Neural cell (in vitro differentiated cells): ENCODE measurements around the gene LRRC61. TPM values are rescaled to one million over a fixed set of nuclear protein-coding genes. Genes with fewer than 3 reads are reported as not detected.

ENCODE experiments used
- H2AFZ ChIP-seq: fragments of 200-600, 300-800 bp; sonication (generic), shearing (Covaris generic); 2 replicates; pipeline ENCODE4 v1.6.0; 2014; ENCODE audit warnings: low read depth, mild to moderate bottlenecking, antibody characterized with exemption, low read length, moderate library complexity
- H3F3A ChIP-seq: fragments of 200-600 bp; shearing (Covaris generic); 2 replicates; pipeline ENCODE4 v1.6.1; 2016; ENCODE audit warnings: mild to moderate bottlenecking, moderate library complexity, mixed read lengths, antibody characterized with exemption, low read length; ENCODE audit not compliant: insufficient read depth, poor library complexity, severe bottlenecking
- H3K27ac ChIP-seq: fragments of 200-600, 300-800 bp; sonication (generic), shearing (Covaris generic); 2 replicates; pipeline ENCODE4 v1.5.1; 2014; ENCODE audit warnings: mild to moderate bottlenecking, low read length, moderate library complexity
- H3K27me3 ChIP-seq: fragments of 300-800, 200-600 bp; sonication (generic), shearing (Covaris generic); 2 replicates; pipeline ENCODE4 v1.6.0; 2014; ENCODE audit warnings: mild to moderate bottlenecking, low read depth, low read length, moderate library complexity; ENCODE audit not compliant: insufficient read depth
- H3K36me3 ChIP-seq: fragments of 300-800, 200-600 bp; sonication (generic), shearing (Covaris generic); 2 replicates; pipeline ENCODE4 v1.5.1; 2014; ENCODE audit warnings: mild to moderate bottlenecking, antibody characterized with exemption, low read length, moderate library complexity; ENCODE audit not compliant: insufficient read depth
- H3K4me2 ChIP-seq: fragments of 300-800, 200-600 bp; sonication (generic), shearing (Covaris generic); 2 replicates; pipeline ENCODE4 v1.6.0; 2014; ENCODE audit warnings: mild to moderate bottlenecking, low read length
- H3K4me3 ChIP-seq: fragments of 300-800, 200-600 bp; sonication (generic), shearing (Covaris generic); 2 replicates; pipeline ENCODE4 v1.5.1; 2014; ENCODE audit warnings: mild to moderate bottlenecking, low read length, moderate library complexity
- H3K79me2 ChIP-seq: fragments of 200-600 bp; shearing (Covaris generic); replicated peaks from 2 replicates; pipeline ENCODE4 v1.6.0; 2014; ENCODE audit warnings: mild to moderate bottlenecking, low read length, moderate library complexity; ENCODE audit not compliant: insufficient read depth
- H3K9ac ChIP-seq: fragments of 300-800, 200-600 bp; sonication (generic), shearing (Covaris generic); 2 replicates; pipeline ENCODE4 v1.6.1; 2016; ENCODE audit warnings: mild to moderate bottlenecking, low read length, mixed read lengths
- H3K9me2 ChIP-seq: fragments of 200-600 bp; shearing (Covaris generic); 2 replicates; pipeline ENCODE4 v1.6.1; 2016; ENCODE audit warnings: mild to moderate bottlenecking, low read length, mixed read lengths; ENCODE audit not compliant: insufficient read depth
- H3K9me3 ChIP-seq: fragments of 200-600, 300-800 bp; sonication (generic), shearing (Covaris generic); 2 replicates; pipeline ENCODE4 v1.6.1; 2016; ENCODE audit warnings: mild to moderate bottlenecking, mixed run types, low read length, moderate library complexity, mixed read lengths
- H4K20me1 ChIP-seq: fragments of 200-600 bp; shearing (Covaris generic); 2 replicates; pipeline ENCODE4 v1.6.1; 2016; ENCODE audit warnings: mild to moderate bottlenecking, mixed run types; ENCODE audit not compliant: insufficient read depth
- CTCF ChIP-seq: fragments of 450-650 bp; IDR thresholded peaks from 2 replicates; pipeline ENCODE4 v1.5.1; 2014; ENCODE audit warnings: antibody characterized with exemption, mild to moderate bottlenecking, moderate library complexity; ENCODE audit not compliant: poor library complexity, severe bottlenecking
- EP300 ChIP-seq: fragments of 450-650 bp; conservative IDR thresholded peaks from 2 replicates; pipeline ENCODE4 v1.6.1; 2014; ENCODE audit warnings: antibody characterized with exemption, mild to moderate bottlenecking, moderate library complexity; ENCODE audit not compliant: poor library complexity, severe bottlenecking
- EZH2 ChIP-seq: fragments of 200-600, 300-800 bp; shearing (Covaris generic), sonication (generic); IDR thresholded peaks from 2 replicates; pipeline ENCODE4 v1.6.1; 2014; ENCODE audit warnings: antibody characterized with exemption, low read length, borderline replicate concordance, mild to moderate bottlenecking; ENCODE audit not compliant: insufficient read depth, poor library complexity, severe bottlenecking
- MXI1 ChIP-seq: fragments of 450-650 bp; conservative IDR thresholded peaks from 2 replicates; pipeline ENCODE4 v1.6.1; 2014; ENCODE audit warnings: antibody characterized with exemption, mild to moderate bottlenecking; ENCODE audit not compliant: poor library complexity, severe bottlenecking
- POLR2AphosphoS5 ChIP-seq: IDR thresholded peaks from 2 replicates; pipeline ENCODE4 v1.6.1; 2012
- RAD21 ChIP-seq: fragments of 450-650 bp; conservative IDR thresholded peaks from 2 replicates; pipeline ENCODE4 v1.6.1; 2014; ENCODE audit warnings: antibody characterized with exemption, mild to moderate bottlenecking, moderate library complexity
- REST ChIP-seq: IDR thresholded peaks from 2 replicates; pipeline ENCODE4 v1.6.1; 2012; ENCODE audit warnings: borderline replicate concordance
- SMC3 ChIP-seq: fragments of 450-650 bp; conservative IDR thresholded peaks from 2 replicates; pipeline ENCODE4 v1.6.1; 2014; ENCODE audit warnings: antibody characterized with exemption, mild to moderate bottlenecking, moderate library complexity; ENCODE audit not compliant: poor library complexity
- TAF1 ChIP-seq: IDR thresholded peaks from 2 replicates; pipeline ENCODE4 v1.6.1; 2012; ENCODE audit warnings: low read depth
- polyA plus RNA-seq: library from polyadenylated mRNA; depleted of rRNA; stranded (reverse); fragments of >200 nt; gene quantifications from 2 replicates; pipeline ENCODE4 v1.2.3, GENCODE V29; 2014

Gene LRRC61
- polyA plus RNA-seq, 1 donor from 2014 or later: 5.0 TPM

GRCh38 chr7:150325901-150326300 lies 2.7 kb downstream of the LRRC61 start:
- H3K9me3 ChIP-seq: no peaks in the 10 kb centered on the region
- H3K27me3 ChIP-seq: no peaks in the 10 kb centered on the region
- H3K4me3 ChIP-seq: no peak overlapping the region
- H4K20me1 ChIP-seq: no peaks in the 10 kb centered on the region
- H3F3A ChIP-seq: no peaks in the 10 kb centered on the region
- H3K9me2 ChIP-seq: no peaks in the 10 kb centered on the region
- H3K9ac ChIP-seq: no peak overlapping the region
- no peak overlapping the region for H3K4me2 ChIP-seq
- H3K27ac ChIP-seq: no peak overlapping the region
- H3K79me2 ChIP-seq: no peaks in the 10 kb centered on the region
- TF ChIP-seq MXI1: no peak
- TF ChIP-seq TAF1: no peak
- no peak for TF ChIP-seq CTCF
- no peak for TF ChIP-seq SMC3
- no peak for TF ChIP-seq POLR2AphosphoS5
- TF ChIP-seq EP300: no peak
- no peak for TF ChIP-seq RAD21
- no peak for TF ChIP-seq EZH2
- TF ChIP-seq REST: no peak
- no peaks in the 10 kb centered on the region for H3K36me3 ChIP-seq
- H2AFZ ChIP-seq: no peak overlapping the region

GRCh38 chr7:150326657-150327268 lies 3.6 kb downstream of the LRRC61 start:
- no peak overlapping the region for H3K27ac ChIP-seq
- no peaks in the 10 kb centered on the region for H3K27me3 ChIP-seq
- H3K9ac ChIP-seq: no peak overlapping the region
- H3K79me2 ChIP-seq: no peaks in the 10 kb centered on the region
- no peak for TF ChIP-seq EP300
- TF ChIP-seq EZH2: no peak
- TF ChIP-seq RAD21: no peak
- no peak for TF ChIP-seq POLR2AphosphoS5
- TF ChIP-seq MXI1: no peak
- no peaks in the 10 kb centered on the region for H3K36me3 ChIP-seq
- no peak overlapping the region for H3K4me2 ChIP-seq
- H3K9me3 ChIP-seq: no peaks in the 10 kb centered on the region
- H3K4me3 ChIP-seq: no peak overlapping the region
- H3K9me2 ChIP-seq: no peaks in the 10 kb centered on the region
- H4K20me1 ChIP-seq: no peaks in the 10 kb centered on the region
- no peak overlapping the region for H2AFZ ChIP-seq
- H3F3A ChIP-seq: no peaks in the 10 kb centered on the region

GRCh38 chr7:150327308-150327707 lies 4.2 kb downstream of the LRRC61 start:
- Histone ChIP-seq H3K36me3 (no peaks in the 10 kb centered on the region), H3K4me2 (no peak overlapping the region), H3F3A (no peaks in the 10 kb centered on the region), H4K20me1 (no peaks in the 10 kb centered on the region), H3K27me3 (no peaks in the 10 kb centered on the region), H3K9me3 (no peaks in the 10 kb centered on the region), H3K9me2 (no peaks in the 10 kb centered on the region), H3K9ac (no peak overlapping the region), H3K4me3 (no peak overlapping the region), H3K27ac (no peak overlapping the region), H3K79me2 (no peaks in the 10 kb centered on the region), H2AFZ (no peak overlapping the region)
- TF ChIP-seq SMC3 (no peak), EP300 (no peak), CTCF (no peak), POLR2AphosphoS5 (no peak), RAD21 (no peak), EZH2 (no peak), REST (no peak), TAF1 (no peak), MXI1 (no peak)
